Endothelial cell of umbilical vein (primary cell): ENCODE results near the gene PKDCC. TPM values are rescaled to one million over a fixed set of nuclear protein-coding genes. Genes with fewer than 3 reads are reported as not detected.

Experiments used
- BruUV-seq: library from RNA; stranded (reverse); fragments of 400-500 nt; replicated peaks from 2 replicates; lab custom pipeline; 2021; lab: Mats Ljungman, UMichigan
- CTCF ChIA-PET: fragments of 300-600, 350-600 bp; sonication (Branson Sonifier 250); formaldehyde crosslinking; loops from one replicate; lab custom pipeline; 2021; ENCODE audit warnings: antibody characterized with exemption, inconsistent platforms; lab: Charles Lee
- POLR2A ChIA-PET: fragments of 300-600, 350-600 bp; sonication (Branson Sonifier 250); formaldehyde crosslinking; loops from one replicate; lab custom pipeline; 2021; ENCODE audit warnings: antibody characterized with exemption, inconsistent platforms; lab: Charles Lee
- DNase-seq: peaks from one replicate; pipeline ENCODE4 v3.0.0-alpha.2; 2011; ENCODE audit warnings: low read depth, low spot score
- FAIRE-seq: peaks from 2 replicates; lab custom pipeline; 2011; peaks lifted over from hg19 to GRCh38; lab: Jason Lieb, UNC
- H2AFZ ChIP-seq: 2 replicates; pipeline ENCODE4 v1.6.0; 2012; ENCODE audit warnings: low read depth, low read length, control low read depth, inconsistent platforms
- H3K27ac ChIP-seq: 2 replicates; pipeline ENCODE4 v1.5.1; 2011; ENCODE audit warnings: low read depth, mild to moderate bottlenecking, control low read depth, low read length, moderate library complexity; ENCODE audit not compliant: insufficient read depth
- H3K27me3 ChIP-seq, 2 experiments: 2 replicates each; pipeline versions ENCODE4 v1.6.0 to v1.6.1; 2011; ENCODE audit warnings: low read length in 2 of 2, mixed read lengths in 1 of 2; ENCODE audit not compliant: control insufficient read depth in 2 of 2, insufficient read depth in 2 of 2
- H3K36me3 ChIP-seq, 2 experiments: 2 replicates in 1 of 2; 3 replicates in 1 of 2; pipeline ENCODE4 v1.5.1; 2011; ENCODE audit warnings: low read length in 2 of 2, mild to moderate bottlenecking in 1 of 2, moderate library complexity in 1 of 2; ENCODE audit not compliant: control insufficient read depth in 2 of 2, insufficient read depth in 2 of 2; ENCODE audit errors: extremely low read depth in 1 of 2
- H3K4me1 ChIP-seq: 3 replicates; pipeline ENCODE4 v1.5.1; 2011; ENCODE audit warnings: mild to moderate bottlenecking, low read length; ENCODE audit not compliant: control insufficient read depth, insufficient read depth; ENCODE audit errors: extremely low read depth
- H3K4me2 ChIP-seq: 2 replicates; pipeline ENCODE4 v1.6.1; 2011; ENCODE audit warnings: low read length, control low read depth, mixed read lengths; ENCODE audit not compliant: insufficient read depth
- H3K4me3 ChIP-seq, 3 experiments: fragments of 200-600 bp in 1 of 3; sonication (generic), shearing (Covaris generic) in 1 of 3; replicated peaks in 1 of 3; 2 replicates each; pipeline ENCODE4 v1.5.1; 2011 to 2016; ENCODE audit warnings: control low read depth in 3 of 3, low read length in 3 of 3, mild to moderate bottlenecking in 2 of 3, inconsistent platforms in 1 of 3, low read depth in 1 of 3, moderate library complexity in 1 of 3; ENCODE audit not compliant: insufficient read depth in 1 of 3
- H3K79me2 ChIP-seq: 2 replicates; pipeline ENCODE4 v1.6.0; 2012; ENCODE audit warnings: low read length, inconsistent platforms; ENCODE audit not compliant: control insufficient read depth, insufficient read depth
- H3K9ac ChIP-seq: replicated peaks from 2 replicates; pipeline ENCODE3; 2011; ENCODE audit warnings: low read length, control low read depth; ENCODE audit not compliant: insufficient read depth; ENCODE audit errors: extremely low read depth
- H3K9me1 ChIP-seq: replicated peaks from 3 replicates; pipeline ENCODE4 v1.6.0; 2011; ENCODE audit warnings: mild to moderate bottlenecking, low read length; ENCODE audit not compliant: control insufficient read depth, insufficient read depth; ENCODE audit errors: extremely low read depth
- H3K9me3 ChIP-seq: replicated peaks from 2 replicates; pipeline ENCODE4 v1.5.1; 2012; ENCODE audit warnings: low read length, inconsistent platforms; ENCODE audit not compliant: control insufficient read depth, insufficient read depth
- H4K20me1 ChIP-seq: replicated peaks from 2 replicates; pipeline ENCODE3; 2011; ENCODE audit warnings: mild to moderate bottlenecking, low read length; ENCODE audit not compliant: control insufficient read depth, insufficient read depth; ENCODE audit errors: extremely low read depth
- EZH2 ChIP-seq: IDR thresholded peaks from 2 replicates; pipeline ENCODE4 v1.6.1; 2012; ENCODE audit warnings: borderline replicate concordance, low read depth, mild to moderate bottlenecking, moderate library complexity, low read length, inconsistent platforms; ENCODE audit not compliant: severe bottlenecking
- GATA2 ChIP-seq: IDR thresholded peaks from 2 replicates; pipeline ENCODE4 v1.7.0; 2011; ENCODE audit warnings: low read depth, mild to moderate bottlenecking, moderate library complexity, mixed read lengths, low read length; ENCODE audit not compliant: insufficient read length, insufficient read depth
- JUN ChIP-seq: IDR thresholded peaks from 2 replicates; pipeline ENCODE4 v1.6.1; 2011; ENCODE audit warnings: borderline replicate concordance, low read depth; ENCODE audit not compliant: insufficient read length, insufficient read depth
- dilution Hi-C: fragments of 300-500 bp; cut with MboI; formaldehyde crosslinking; loops from one replicate; pipeline ENCODE4 v1.15.0; 2019; ENCODE audit warnings: low sequenced_read_pairs; ENCODE audit not compliant: extremely low pct_ligation_motif_present
- intact Hi-C: fragments of 100-400 bp; cut with micrococcal nuclease; formaldehyde crosslinking; loops from one replicate; pipeline ENCODE4 v1.10.0; 2022
- polyA plus RNA-seq, 4 experiments: library from polyadenylated mRNA; depleted of rRNA in 3 of 4; stranded (reverse) in 3 of 4; unstranded in 1 of 4; fragments of >200 nt; gene quantifications; 2 replicates each; pipeline versions ENCODE4 v1.2.1 to v1.2.3, GENCODE V29; 2011 to 2012; ENCODE audit warnings: missing spikeins in 1 of 4
- total RNA-seq: library from RNA; stranded (reverse); gene quantifications from 2 replicates; pipeline ENCODE4 v1.2.3, GENCODE V29; 2021

The PKDCC gene
- total and polyA plus RNA-seq, 2 donors (not counting 3 experiments of a cell fraction or from before 2014, with no cell fraction given), result 3.0 to 5.9 TPM

GRCh38 chr2:42045352-42045751, 2.5 kb upstream of the PKDCC start:
- H2AFZ ChIP-seq, result no peak overlapping the region
- no TSS peak for BruUV-seq

GRCh38 chr2:42045848-42046748, 1.7 kb upstream of the PKDCC start:
- TF ChIP-seq EZH2 (peak; percentile 1), GATA2 (no peak)
- ChIA-PET CTCF (interaction anchor here (1.7 to 3.2 kb wide), 3 partner anchors 21 to 176 kb away, joined by 4 to 11 read pairs (median 9); no protein-coding TSS in a partner anchor), POLR2A (no interaction called here)
- BruUV-seq, result no TSS peak
- H3K9me1 ChIP-seq, result no peaks in the 10 kb centered on the region
- DNase-seq (no peak), FAIRE-seq (no peak)
- no peak overlapping the region for H3K4me2 ChIP-seq
- intact Hi-C loops, result loop anchor here (2.0 kb wide), 2 partner anchors 21 to 315 kb away; partner anchors contain the start of gene COX7A2L
- H3K9me3 ChIP-seq, result no peaks in the 10 kb centered on the region
- peaks cover 9% of the 10 kb centered on the region for H3K4me1 ChIP-seq
- H3K4me3 ChIP-seq, result no peak overlapping the region
- no peaks in the 10 kb centered on the region for H3K79me2 ChIP-seq
- no peaks in the 10 kb centered on the region for H4K20me1 ChIP-seq
- H3K27me3 ChIP-seq, result peaks cover 14 to 23% of the 10 kb centered on the region in 2 experiments
- no peaks in the 10 kb centered on the region for H3K36me3 ChIP-seq
- H2AFZ ChIP-seq, result no peak overlapping the region
- H3K9ac ChIP-seq, result no peak overlapping the region
- H3K27ac ChIP-seq, result no peak overlapping the region
- dilution Hi-C loops, result no loop called here

More at GRCh38 chr2:42045352-42045751, 2.5 kb upstream of the PKDCC start:
- CTCF ChIA-PET, result interaction anchor here (1.7 to 3.2 kb wide), 2 partner anchors 20 to 41 kb away, joined by 4 to 11 read pairs; no protein-coding TSS in a partner anchor
- H3K79me2 ChIP-seq, result no peaks in the 10 kb centered on the region
- H3K9ac ChIP-seq, result no peak overlapping the region
- TF ChIP-seq EZH2 (no peak), GATA2 (no peak), JUN (no peak)
- H3K9me1 ChIP-seq, result no peaks in the 10 kb centered on the region
- POLR2A ChIA-PET, result interaction anchor here (0.7 kb wide), 1 partner anchor 17 kb away, joined by 5 read pairs; no protein-coding TSS in a partner anchor
- FAIRE-seq (no peak), DNase-seq (no peak)
- H3K4me2 ChIP-seq, result no peak overlapping the region
- peaks cover 9% of the 10 kb centered on the region for H3K4me1 ChIP-seq
- intact Hi-C loops, result no loop called here
- no peaks in the 10 kb centered on the region for H3K36me3 ChIP-seq
- no peak overlapping the region for H3K27ac ChIP-seq
- no peaks in the 10 kb centered on the region for H4K20me1 ChIP-seq
- no peak overlapping the region for H3K4me3 ChIP-seq
- H3K9me3 ChIP-seq, result no peaks in the 10 kb centered on the region
- dilution Hi-C loops, result no loop called here
- H3K27me3 ChIP-seq, result peaks cover 14 to 23% of the 10 kb centered on the region in 2 experiments
